ENCODE results near the gene BMI1. TPM values are rescaled to one million over a fixed set of nuclear protein-coding genes. Genes with fewer than 3 reads are reported as not detected.

Gene BMI1
- total RNA-seq, 3 donors from 2014 or later (not counting 1 experiment from before 2014, with no cell fraction given), result 60.5 to 69.8 (median 66.4) TPM

DNA sequence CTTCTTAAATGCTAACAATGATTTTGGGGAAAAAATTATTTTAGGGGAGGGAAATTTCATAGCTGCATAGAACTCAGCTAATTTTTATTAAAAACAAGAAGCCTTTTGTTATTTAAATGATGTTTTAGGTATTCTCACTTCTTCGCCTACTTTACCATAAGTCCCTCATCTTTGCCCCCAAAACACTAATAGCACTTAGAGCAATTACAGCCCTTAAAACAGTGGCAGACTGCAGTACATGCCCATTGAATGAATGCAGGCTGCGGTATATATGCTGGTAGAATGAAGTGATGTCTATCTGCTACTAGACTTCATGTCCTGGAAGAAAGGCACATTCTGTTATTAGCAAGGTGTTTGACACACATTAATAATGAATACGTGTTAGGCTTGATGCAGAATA, 21.5 kb downstream of the BMI1 start:
- H3K4me3 Mint-ChIP-seq, result peak overlapping the region; percentile 2
- peaks cover 85% of the 10 kb centered on the region for H3K27me3 ChIP-seq (ENCODE audit: control insufficient read depth, insufficient read depth, low read length)
- H3K4me3 ChIP-seq (ENCODE audit: low read length), result no peak overlapping the region
- H3K27ac Mint-ChIP-seq, result peak overlapping the region in 1 of 2 donors; percentile 29
- peaks cover 6 to 14% of the 10 kb centered on the region in 2 donors for H3K4me1 Mint-ChIP-seq
- no peaks in the 10 kb centered on the region for H3K36me3 Mint-ChIP-seq
- H3K4me1 ChIP-seq (ENCODE audit: control insufficient read depth, insufficient read depth, low read length), result peaks cover 26% of the 10 kb centered on the region
- no peaks in the 10 kb centered on the region for H3K36me3 ChIP-seq (ENCODE audit: control insufficient read depth, insufficient read depth, low read length)
- TF ChIP-seq, protein P1, sequence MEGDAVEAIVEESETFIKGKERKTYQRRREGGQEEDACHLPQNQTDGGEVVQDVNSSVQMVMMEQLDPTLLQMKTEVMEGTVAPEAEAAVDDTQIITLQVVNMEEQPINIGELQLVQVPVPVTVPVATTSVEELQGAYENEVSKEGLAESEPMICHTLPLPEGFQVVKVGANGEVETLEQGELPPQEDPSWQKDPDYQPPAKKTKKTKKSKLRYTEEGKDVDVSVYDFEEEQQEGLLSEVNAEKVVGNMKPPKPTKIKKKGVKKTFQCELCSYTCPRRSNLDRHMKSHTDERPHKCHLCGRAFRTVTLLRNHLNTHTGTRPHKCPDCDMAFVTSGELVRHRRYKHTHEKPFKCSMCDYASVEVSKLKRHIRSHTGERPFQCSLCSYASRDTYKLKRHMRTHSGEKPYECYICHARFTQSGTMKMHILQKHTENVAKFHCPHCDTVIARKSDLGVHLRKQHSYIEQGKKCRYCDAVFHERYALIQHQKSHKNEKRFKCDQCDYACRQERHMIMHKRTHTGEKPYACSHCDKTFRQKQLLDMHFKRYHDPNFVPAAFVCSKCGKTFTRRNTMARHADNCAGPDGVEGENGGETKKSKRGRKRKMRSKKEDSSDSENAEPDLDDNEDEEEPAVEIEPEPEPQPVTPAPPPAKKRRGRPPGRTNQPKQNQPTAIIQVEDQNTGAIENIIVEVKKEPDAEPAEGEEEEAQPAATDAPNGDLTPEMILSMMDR (IDR thresholded peaks at IDR 0.05), result no peak
- 21% methylated on average over 1 of the region's 3 CpGs for WGBS (ENCODE audit: insufficient coverage)
- DNase-seq (peak in 1 of 2 donors; percentile 30), ATAC-seq (no peak)
- H3K9me3 ChIP-seq (ENCODE audit: control insufficient read depth, insufficient read depth, low read length), result peaks cover 8% of the 10 kb centered on the region
- intact Hi-C loops (cut with micrococcal nuclease), result loop anchor here (5.0 to 10.0 kb wide), 4 partner anchors 90 to 645 kb away; no protein-coding TSS in a partner anchor
- H3K27me3 Mint-ChIP-seq (ENCODE audit: low read depth in 2 of 2), result peaks cover 58 to 80% of the 10 kb centered on the region in 2 donors
- no peak overlapping the region for H3K27ac ChIP-seq (ENCODE audit: low read length)
- peaks cover 0 to 2% of the 10 kb centered on the region in 2 donors for H3K9me3 Mint-ChIP-seq

DNA sequence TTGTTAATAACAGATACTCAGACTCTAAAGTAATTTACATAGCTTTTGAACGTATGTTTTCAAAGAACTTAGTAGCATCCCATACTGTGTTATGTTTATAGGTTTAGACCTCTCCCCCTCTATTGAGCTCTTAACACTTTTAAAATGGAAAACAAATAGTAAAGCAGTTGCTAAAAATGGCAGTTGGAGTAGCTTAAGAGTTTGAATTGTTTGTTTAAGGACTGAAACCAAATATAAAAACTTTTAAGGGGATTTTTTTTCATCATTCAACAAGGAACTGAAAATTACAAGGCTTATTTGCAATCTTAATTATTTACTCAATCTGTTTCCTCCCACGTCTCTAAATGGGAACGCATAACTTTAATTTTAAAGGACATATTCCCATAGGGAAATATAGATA, 22.8 kb downstream of the BMI1 start:
- DNase-seq (peak in 1 of 2 donors; percentile 12), ATAC-seq (no peak)
- Histone ChIP-seq H3K27me3 (ENCODE audit: control insufficient read depth, insufficient read depth, low read length) (peaks cover 77% of the 10 kb centered on the region), H3K4me3 (ENCODE audit: low read length) (no peak overlapping the region), H3K27ac (ENCODE audit: low read length) (no peak overlapping the region), H3K36me3 (ENCODE audit: control insufficient read depth, insufficient read depth, low read length) (no peaks in the 10 kb centered on the region), H3K4me1 (ENCODE audit: control insufficient read depth, insufficient read depth, low read length) (peaks cover 26% of the 10 kb centered on the region), H3K9me3 (ENCODE audit: control insufficient read depth, insufficient read depth, low read length) (peaks cover 8% of the 10 kb centered on the region)
- H3K27me3 Mint-ChIP-seq (ENCODE audit: low read depth in 2 of 2), result peaks cover 55 to 68% of the 10 kb centered on the region in 2 donors
- peak overlapping the region in 1 of 2 donors; percentile 74 for H3K27ac Mint-ChIP-seq
- H3K9me3 Mint-ChIP-seq, result peaks cover 0 to 2% of the 10 kb centered on the region in 2 donors
- TF ChIP-seq, protein P1 (IDR thresholded peaks at IDR 0.05), result no peak
- intact Hi-C loops (cut with micrococcal nuclease), result loop anchor here (5.0 to 10.0 kb wide), 4 partner anchors 91 to 644 kb away; no protein-coding TSS in a partner anchor
- peaks cover 6 to 14% of the 10 kb centered on the region in 2 donors for H3K4me1 Mint-ChIP-seq
- H3K36me3 Mint-ChIP-seq, result no peaks in the 10 kb centered on the region
- H3K4me3 Mint-ChIP-seq, result no peak overlapping the region
- no CpG with 5 or more reads among the region's 3 CpGs for WGBS (ENCODE audit: insufficient coverage)

DNA sequence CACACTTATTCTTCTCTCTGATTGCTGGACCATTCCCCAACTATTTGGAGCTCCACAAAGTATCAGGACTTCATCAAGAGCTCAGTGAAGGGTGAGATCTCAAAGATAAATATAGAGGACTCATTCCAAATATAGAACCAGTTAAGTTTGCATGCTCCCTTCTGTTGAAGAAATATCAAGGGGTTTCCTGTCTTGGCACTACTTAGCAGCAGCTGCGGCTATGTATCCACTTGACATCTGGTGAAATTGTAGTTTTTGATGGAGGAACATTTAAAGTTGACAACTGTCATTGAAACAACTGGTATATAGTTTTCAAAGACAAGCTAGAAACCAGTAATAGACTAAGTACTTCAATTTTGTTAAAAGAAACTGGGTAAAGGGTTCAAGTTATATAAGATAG, 23.4 kb downstream of the BMI1 start:
- peaks cover 0 to 2% of the 10 kb centered on the region in 2 donors for H3K9me3 Mint-ChIP-seq
- 0% methylated on average over 1 of the region's 1 CpG for WGBS (ENCODE audit: insufficient coverage)

More for the DNA sequence above, 23.4 kb downstream of the BMI1 start:
- no peak for ATAC-seq
- no peaks in the 10 kb centered on the region for H3K36me3 Mint-ChIP-seq
- peak overlapping the region; percentile 65 for H3K4me3 Mint-ChIP-seq
- Histone ChIP-seq H3K27ac (ENCODE audit: low read length) (no peak overlapping the region), H3K4me3 (ENCODE audit: low read length) (no peak overlapping the region), H3K9me3 (ENCODE audit: control insufficient read depth, insufficient read depth, low read length) (peaks cover 8% of the 10 kb centered on the region), H3K36me3 (ENCODE audit: control insufficient read depth, insufficient read depth, low read length) (no peaks in the 10 kb centered on the region), H3K27me3 (ENCODE audit: control insufficient read depth, insufficient read depth, low read length) (peaks cover 72% of the 10 kb centered on the region), H3K4me1 (ENCODE audit: control insufficient read depth, insufficient read depth, low read length) (peaks cover 26% of the 10 kb centered on the region)
- peak overlapping the region in 1 of 2 donors; percentile 74 for H3K27ac Mint-ChIP-seq
- DNase-seq, result peak in 1 of 2 donors; percentile 28
- H3K4me1 Mint-ChIP-seq, result peaks cover 6 to 14% of the 10 kb centered on the region in 2 donors
- intact Hi-C loops (cut with micrococcal nuclease), result loop anchor here (5.0 to 10.0 kb wide), 4 partner anchors 92 to 643 kb away; no protein-coding TSS in a partner anchor
- H3K27me3 Mint-ChIP-seq (ENCODE audit: low read depth in 2 of 2), result peaks cover 53 to 63% of the 10 kb centered on the region in 2 donors
- TF ChIP-seq, protein P1 (IDR thresholded peaks at IDR 0.05), result no peak
